Measurements from ENCODE around the gene ZNF853.

DNA sequence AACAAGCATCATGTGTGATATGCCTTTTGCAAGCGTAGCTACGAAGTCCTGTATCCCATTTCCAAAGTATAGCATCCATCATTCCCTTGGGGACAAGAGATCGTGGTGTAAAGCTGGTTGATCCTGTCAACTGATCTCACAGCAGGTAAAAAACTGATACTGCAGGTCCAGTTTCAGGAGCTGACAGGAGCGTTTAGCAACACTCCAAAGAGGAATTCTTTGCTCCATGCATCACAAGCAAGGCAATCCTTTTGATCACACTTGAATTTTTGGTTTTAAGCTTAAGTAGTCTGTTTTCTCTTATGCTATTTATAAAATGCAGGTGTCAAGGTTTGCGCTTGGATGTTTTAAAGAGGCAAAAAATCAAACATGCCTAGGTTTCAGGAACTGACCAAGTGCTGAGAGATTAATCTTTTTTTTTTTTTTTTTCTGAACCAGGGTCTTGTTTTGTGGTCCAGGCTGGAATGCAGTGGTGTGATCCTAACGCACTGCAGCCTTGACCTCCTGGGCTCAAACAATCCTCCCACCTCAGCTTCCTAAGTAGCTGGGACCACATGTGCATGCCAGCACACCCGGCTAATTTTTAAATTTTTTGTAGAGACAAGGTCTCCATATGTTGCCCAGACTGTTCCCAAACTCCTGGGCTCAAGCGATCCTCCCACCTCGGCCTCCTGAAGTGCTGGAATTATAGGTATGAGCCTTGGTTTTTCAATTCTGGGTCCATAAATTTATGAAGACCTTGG, 40.0 kb upstream of the ZNF853 start:
- no peak for TF ChIP-seq EZH2 (IDR thresholded peaks at IDR 0.05; ENCODE audit: low read length)
- TF ChIP-seq, protein P1, sequence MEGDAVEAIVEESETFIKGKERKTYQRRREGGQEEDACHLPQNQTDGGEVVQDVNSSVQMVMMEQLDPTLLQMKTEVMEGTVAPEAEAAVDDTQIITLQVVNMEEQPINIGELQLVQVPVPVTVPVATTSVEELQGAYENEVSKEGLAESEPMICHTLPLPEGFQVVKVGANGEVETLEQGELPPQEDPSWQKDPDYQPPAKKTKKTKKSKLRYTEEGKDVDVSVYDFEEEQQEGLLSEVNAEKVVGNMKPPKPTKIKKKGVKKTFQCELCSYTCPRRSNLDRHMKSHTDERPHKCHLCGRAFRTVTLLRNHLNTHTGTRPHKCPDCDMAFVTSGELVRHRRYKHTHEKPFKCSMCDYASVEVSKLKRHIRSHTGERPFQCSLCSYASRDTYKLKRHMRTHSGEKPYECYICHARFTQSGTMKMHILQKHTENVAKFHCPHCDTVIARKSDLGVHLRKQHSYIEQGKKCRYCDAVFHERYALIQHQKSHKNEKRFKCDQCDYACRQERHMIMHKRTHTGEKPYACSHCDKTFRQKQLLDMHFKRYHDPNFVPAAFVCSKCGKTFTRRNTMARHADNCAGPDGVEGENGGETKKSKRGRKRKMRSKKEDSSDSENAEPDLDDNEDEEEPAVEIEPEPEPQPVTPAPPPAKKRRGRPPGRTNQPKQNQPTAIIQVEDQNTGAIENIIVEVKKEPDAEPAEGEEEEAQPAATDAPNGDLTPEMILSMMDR (optimal IDR thresholded peaks at IDR 0.05 in 1 of 3, IDR thresholded peaks at IDR 0.05 in 1 of 3, conservative IDR thresholded peaks at IDR 0.05 in 1 of 3; ENCODE audit: extremely low read depth in 1 of 3, insufficient read depth in 2 of 3, low read length in 3 of 3) = no peak
